Fibroblast of lung (primary cell): Measurements from ENCODE around the gene FERMT2. TPM values are rescaled to one million over a fixed set of nuclear protein-coding genes. Genes with fewer than 3 reads are reported as not detected.

Experiments used
- DNase-seq, 2 donors: peaks; one replicate each; pipeline versions ENCODE4 v3.0.0 to v3.0.0-alpha.2; 2010; ENCODE audit warnings: low read depth in 2 of 2
- H2AFZ ChIP-seq: 2 replicates; pipeline ENCODE4 v1.5.1; 2012; ENCODE audit warnings: low read length, control low read depth, inconsistent platforms
- H3K27ac ChIP-seq: 2 replicates; pipeline ENCODE4 v1.5.1; 2011; ENCODE audit warnings: low read length, control low read depth; ENCODE audit not compliant: insufficient read depth
- H3K27me3 ChIP-seq: 2 replicates; pipeline ENCODE4 v1.5.1; 2011; ENCODE audit warnings: mild to moderate bottlenecking, low read length; ENCODE audit not compliant: control insufficient read depth, insufficient read depth
- H3K36me3 ChIP-seq: 2 replicates; pipeline ENCODE4 v1.5.1; 2011; ENCODE audit warnings: low read length; ENCODE audit not compliant: control insufficient read depth, insufficient read depth
- H3K4me1 ChIP-seq: 2 replicates; pipeline ENCODE4 v1.5.1; 2011; ENCODE audit warnings: low read length; ENCODE audit not compliant: control insufficient read depth, insufficient read depth; ENCODE audit errors: extremely low read depth
- H3K4me2 ChIP-seq: 2 replicates; pipeline ENCODE4 v1.5.1; 2011; ENCODE audit warnings: low read length, control low read depth; ENCODE audit not compliant: insufficient read depth; ENCODE audit errors: extremely low read depth
- H3K4me3 ChIP-seq, 4 experiments: fragments of 200-600 bp in 1 of 4; sonication (generic) in 1 of 4; replicated peaks in 1 of 4; 2 replicates each; pipeline ENCODE4 v1.5.1; 2011 to 2016; ENCODE audit warnings: low read length in 4 of 4, low read depth in 3 of 4, mild to moderate bottlenecking in 3 of 4, control low read depth in 2 of 4, inconsistent platforms in 1 of 4, mixed read lengths in 1 of 4; ENCODE audit not compliant: insufficient read depth in 1 of 4; ENCODE audit errors: control extremely low read depth in 1 of 4
- H3K79me2 ChIP-seq: 2 replicates; pipeline ENCODE4 v1.5.1; 2012; ENCODE audit warnings: mild to moderate bottlenecking, low read length, inconsistent platforms; ENCODE audit not compliant: control insufficient read depth, insufficient read depth
- H3K9ac ChIP-seq: 2 replicates; pipeline ENCODE4 v1.5.1; 2011; ENCODE audit warnings: mild to moderate bottlenecking, low read length, control low read depth; ENCODE audit not compliant: insufficient read depth
- H3K9me3 ChIP-seq: 2 replicates; pipeline ENCODE4 v1.5.1; 2012; ENCODE audit warnings: low read depth, low read length; ENCODE audit not compliant: control insufficient read depth, insufficient read depth
- H4K20me1 ChIP-seq: 2 replicates; pipeline ENCODE4 v1.5.1; 2011; ENCODE audit warnings: low read length; ENCODE audit not compliant: control insufficient read depth, insufficient read depth; ENCODE audit errors: extremely low read depth
- EZH2 ChIP-seq: IDR thresholded peaks from 2 replicates; pipeline ENCODE4 v1.5.1; 2012; ENCODE audit warnings: low read length, control low read depth, mild to moderate bottlenecking; ENCODE audit errors: missing control alignments
- polyA plus RNA-seq, 2 donors: library from polyadenylated mRNA; depleted of rRNA in 1 of 2; stranded (reverse) in 1 of 2; unstranded in 1 of 2; fragments of >200 nt; gene quantifications; 2 replicates each; pipeline ENCODE4 v1.2.1, GENCODE V29; 2011 to 2012; ENCODE audit warnings: missing spikeins in 1 of 2
- total RNA-seq: library from RNA; depleted of rRNA; stranded (reverse); fragments of >200 nt; gene quantifications from 2 replicates; pipeline ENCODE4 v1.2.1, GENCODE V29; 2014
- TF ChIP-seq, protein P1 (sequence below), 2 donors: IDR thresholded peaks in 1 of 2; conservative IDR thresholded peaks in 1 of 2; 1 replicate in 1 of 2; 2 replicates in 1 of 2; pipeline ENCODE4 v1.5.1; 2011 to 2012; ENCODE audit warnings: low read length in 2 of 2, control low read depth in 1 of 2, inconsistent platforms in 1 of 2, low read depth in 1 of 2, mild to moderate bottlenecking in 1 of 2

Gene FERMT2
- total and polyA plus RNA-seq, 2 donors (not counting 1 experiment from before 2014, with no cell fraction given) = 111 to 439 TPM

GRCh38 chr14:52974406-52974805 is 23.6 kb upstream of the FERMT2 start:
- Histone ChIP-seq H3K27ac (no peak overlapping the region), H3K36me3 (no peaks in the 10 kb centered on the region), H3K4me2 (no peak overlapping the region), H3K9me3 (no peaks in the 10 kb centered on the region), H2AFZ (no peak overlapping the region), H3K4me3 (no peak overlapping the region), H4K20me1 (no peaks in the 10 kb centered on the region), H3K9ac (no peak overlapping the region), H3K27me3 (no peaks in the 10 kb centered on the region), H3K79me2 (no peaks in the 10 kb centered on the region), H3K4me1 (no peaks in the 10 kb centered on the region)
- peak; percentile 17 to 52 for DNase-seq
- TF ChIP-seq, protein P1, sequence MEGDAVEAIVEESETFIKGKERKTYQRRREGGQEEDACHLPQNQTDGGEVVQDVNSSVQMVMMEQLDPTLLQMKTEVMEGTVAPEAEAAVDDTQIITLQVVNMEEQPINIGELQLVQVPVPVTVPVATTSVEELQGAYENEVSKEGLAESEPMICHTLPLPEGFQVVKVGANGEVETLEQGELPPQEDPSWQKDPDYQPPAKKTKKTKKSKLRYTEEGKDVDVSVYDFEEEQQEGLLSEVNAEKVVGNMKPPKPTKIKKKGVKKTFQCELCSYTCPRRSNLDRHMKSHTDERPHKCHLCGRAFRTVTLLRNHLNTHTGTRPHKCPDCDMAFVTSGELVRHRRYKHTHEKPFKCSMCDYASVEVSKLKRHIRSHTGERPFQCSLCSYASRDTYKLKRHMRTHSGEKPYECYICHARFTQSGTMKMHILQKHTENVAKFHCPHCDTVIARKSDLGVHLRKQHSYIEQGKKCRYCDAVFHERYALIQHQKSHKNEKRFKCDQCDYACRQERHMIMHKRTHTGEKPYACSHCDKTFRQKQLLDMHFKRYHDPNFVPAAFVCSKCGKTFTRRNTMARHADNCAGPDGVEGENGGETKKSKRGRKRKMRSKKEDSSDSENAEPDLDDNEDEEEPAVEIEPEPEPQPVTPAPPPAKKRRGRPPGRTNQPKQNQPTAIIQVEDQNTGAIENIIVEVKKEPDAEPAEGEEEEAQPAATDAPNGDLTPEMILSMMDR (conservative IDR thresholded peaks at IDR 0.05 in 1 of 2, IDR thresholded peaks at IDR 0.05 in 1 of 2; ENCODE audit: low read depth in 1 of 2, low read length in 2 of 2) = no peak
- no peak for TF ChIP-seq EZH2

DNA sequence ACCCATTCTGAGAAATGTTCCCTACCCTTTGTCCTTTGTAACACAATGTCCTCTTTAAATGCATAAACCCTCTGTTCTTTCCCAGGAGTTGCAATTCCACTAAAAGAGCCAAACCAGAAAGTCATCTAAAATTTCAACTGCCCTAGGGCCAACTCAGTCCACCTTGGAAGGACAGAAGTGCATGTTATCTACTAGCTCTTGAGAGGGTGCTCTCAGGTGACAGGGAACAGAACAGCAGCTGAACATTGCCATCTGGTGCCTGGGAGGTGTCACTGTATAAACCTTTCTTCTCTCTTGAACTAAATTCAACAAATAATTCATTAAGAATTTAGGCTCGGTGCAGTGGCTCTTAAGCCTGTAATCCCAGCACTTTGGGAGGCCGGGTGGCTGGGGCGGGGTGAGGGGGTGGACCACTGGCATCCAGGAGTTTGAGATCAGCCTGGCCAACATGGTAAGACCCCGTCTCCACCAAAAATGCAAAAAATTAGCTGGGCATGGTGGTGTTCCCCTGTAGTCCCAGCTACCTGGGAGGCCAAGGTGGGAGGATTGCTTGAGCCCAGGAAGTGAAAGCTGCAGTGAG is 10.3 kb upstream of the FERMT2 start:
- DNase-seq = peak; percentile 55 to 76
- Histone ChIP-seq H3K79me2 (no peaks in the 10 kb centered on the region), H3K27ac (no peak overlapping the region), H3K27me3 (no peaks in the 10 kb centered on the region), H3K36me3 (no peaks in the 10 kb centered on the region), H3K4me1 (peaks cover 2% of the 10 kb centered on the region), H2AFZ (no peak overlapping the region), H4K20me1 (no peaks in the 10 kb centered on the region), H3K9ac (no peak overlapping the region), H3K9me3 (no peaks in the 10 kb centered on the region), H3K4me3 (no peak overlapping the region), H3K4me2 (no peak overlapping the region)
- TF ChIP-seq, protein P1 (conservative IDR thresholded peaks at IDR 0.05 in 1 of 2, IDR thresholded peaks at IDR 0.05 in 1 of 2; ENCODE audit: low read depth in 1 of 2, low read length in 2 of 2) = peak; percentile 49 to 65
- TF ChIP-seq EZH2 = no peak

GRCh38 chr14:52960627-52961026 is 9.8 kb upstream of the FERMT2 start:
- H3K79me2 ChIP-seq = no peaks in the 10 kb centered on the region
- H3K27ac ChIP-seq = no peak overlapping the region
- H3K9me3 ChIP-seq = no peaks in the 10 kb centered on the region
- no peaks in the 10 kb centered on the region for H3K36me3 ChIP-seq
- no peak overlapping the region for H2AFZ ChIP-seq
- no peak overlapping the region for H3K9ac ChIP-seq
- no peak overlapping the region for H3K4me3 ChIP-seq
- H3K27me3 ChIP-seq = no peaks in the 10 kb centered on the region
- TF ChIP-seq, protein P1 (conservative IDR thresholded peaks at IDR 0.05 in 1 of 2, IDR thresholded peaks at IDR 0.05 in 1 of 2; ENCODE audit: low read depth in 1 of 2, low read length in 2 of 2) = no peak
- no peak for TF ChIP-seq EZH2
- no peaks in the 10 kb centered on the region for H4K20me1 ChIP-seq
- H3K4me2 ChIP-seq = no peak overlapping the region
- no peak for DNase-seq
- peaks cover 2% of the 10 kb centered on the region for H3K4me1 ChIP-seq
